Measurements from ENCODE around the gene REPIN1. TPM values are rescaled to one million over a fixed set of nuclear protein-coding genes. Genes with fewer than 3 reads are reported as not detected.

Gene REPIN1
- total RNA-seq, 1 experiment from 2014 or later: 106 TPM

- peaks cover 37 to 50% of the 10 kb centered on the region in 2 experiments for H3K4me1 Mint-ChIP-seq
- H3K9me3 ChIP-seq (ENCODE audit: control insufficient read depth, low read depth, low read length): no peaks in the 10 kb centered on the region
- peak overlapping the region; percentile 4 for H3T11ph ChIP-seq (ENCODE audit: low read length)
- H4K91ac ChIP-seq (ENCODE audit: insufficient read length, low read depth, low read length): no peak overlapping the region
- no peak overlapping the region for H2BK12ac ChIP-seq (ENCODE audit: insufficient read length, low read depth, low read length)
- no peak overlapping the region for H2BK20ac ChIP-seq (ENCODE audit: low read depth, low read length, poor library complexity, severe bottlenecking)
- H2AFZ ChIP-seq (ENCODE audit: low read length): no peak overlapping the region
- H3K79me1 ChIP-seq (ENCODE audit: insufficient read depth, low read depth, low read length, poor library complexity, severe bottlenecking): peaks cover 7% of the 10 kb centered on the region
- no peak overlapping the region for H2BK120ac ChIP-seq (ENCODE audit: low read depth, low read length, poor library complexity, severe bottlenecking)
- H2BK5ac ChIP-seq (ENCODE audit: insufficient read length, low read length): no peak overlapping the region
- H3K56ac ChIP-seq (ENCODE audit: insufficient read length, low read depth, low read length): no peak overlapping the region
- H3K23ac ChIP-seq (ENCODE audit: insufficient read length, low read depth, low read length): no peak overlapping the region
- H3K27me3 Mint-ChIP-seq (ENCODE audit: low read depth): no peaks in the 10 kb centered on the region; the same call in none of the 2 replicates
- peak overlapping the region; percentile 10 for H3K27ac ChIP-seq (ENCODE audit: insufficient read length, low read depth, low read length)
- no peak overlapping the region for H4K8ac ChIP-seq (replicated peaks; ENCODE audit: insufficient read length, low read depth, low read length)
- peak overlapping the region; percentile 94 to 96 for H3K4me3 Mint-ChIP-seq
- WGBS (ENCODE audit: extremely low coverage, insufficient read length, low lambda C conversion rate): no CpG with 5 or more reads among the region's 58 CpGs
- peaks cover 16% of the 10 kb centered on the region for H3K23me2 ChIP-seq (ENCODE audit: insufficient read length, low read depth, low read length, poor library complexity, severe bottlenecking)
- no peak overlapping the region for H4K5ac ChIP-seq (ENCODE audit: insufficient read length, low read depth, low read length)
- no peaks in the 10 kb centered on the region for H3K9me3 Mint-ChIP-seq
- H3K9ac ChIP-seq (ENCODE audit: extremely low read depth, insufficient read length, low read length): peak overlapping the region; percentile 82
- DNase-seq: peak; percentile 89
- no peak for TF ChIP-seq CTCF (conservative IDR thresholded peaks at IDR 0.05)
- peak overlapping the region; percentile 98 to 100 (median 99) for H3K27ac Mint-ChIP-seq
- peaks cover 12% of the 10 kb centered on the region; the same call in 1 of the 2 replicates for H3K79me2 ChIP-seq (ENCODE audit: insufficient read depth, low read length)
- H3K14ac ChIP-seq (ENCODE audit: insufficient read depth, low read length): peak overlapping the region; percentile 93; the same call in 1 of the 2 replicates
- no peak overlapping the region for H2AK5ac ChIP-seq (ENCODE audit: insufficient read length, low read length)
- no peaks in the 10 kb centered on the region for H4K20me1 ChIP-seq (ENCODE audit: control insufficient read depth, insufficient read depth, insufficient read length)
- H3K4me2 ChIP-seq (ENCODE audit: insufficient read depth, insufficient read length, low read length): peak overlapping the region; percentile 68
- H3K4me1 ChIP-seq (ENCODE audit: insufficient read depth, low read length): peaks cover 3% of the 10 kb centered on the region; the same call in 1 of the 2 replicates
- H3K36me3 Mint-ChIP-seq (ENCODE audit: insufficient read depth in 1 of 3, low read depth in 3 of 3): peaks cover 21 to 40% (median 35%) of the 10 kb centered on the region in 3 experiments; a peak in 6 of 7 replicates
- H3K18ac ChIP-seq (ENCODE audit: insufficient read length, low read depth, low read length): peak overlapping the region; percentile 97
- no peak overlapping the region for H2BK15ac ChIP-seq (ENCODE audit: low read depth, low read length)
- H3K27me3 ChIP-seq (ENCODE audit: insufficient read depth, low read length): no peaks in the 10 kb centered on the region
- no peak overlapping the region; the same call in 1 of the 2 replicates for H3K4ac ChIP-seq (ENCODE audit: low read depth, low read length)
Observed at GRCh38 chr7:150368884-150369747, 494 bp downstream of the REPIN1 start.

Data from H9 (cell line).